GM23338 (cell line): Measurements from ENCODE around the gene CTDSP2. TPM values are rescaled to one million over a fixed set of nuclear protein-coding genes. Genes with fewer than 3 reads are reported as not detected.

Source experiments
- ATAC-seq: fragments of 200-7000 bp; cut with Tn5 transposase; 3 replicates; pipeline ENCODE4 v1.9.1; 2020
- DNase-seq: peaks from one replicate; pipeline ENCODE4 v3.0.0-alpha.2; 2015; ENCODE audit warnings: low spot score
- H2AFZ ChIP-seq: fragments of 200-600 bp; sonication (generic); 2 replicates; pipeline ENCODE4 v1.8.0; 2016; ENCODE audit warnings: antibody characterized with exemption, mild to moderate bottlenecking, moderate library complexity
- H3F3A ChIP-seq: fragments of 200-600 bp; sonication (generic); replicated peaks from 2 replicates; pipeline ENCODE4 v1.8.0; 2017; ENCODE audit warnings: antibody characterized with exemption, mixed run types, low read depth
- H3K27ac ChIP-seq: fragments of 200-600 bp; sonication (generic); 2 replicates; pipeline ENCODE4 v1.6.1; 2016; ENCODE audit warnings: low read depth
- H3K27me3 ChIP-seq: fragments of 200-600 bp; sonication (generic); 2 replicates; pipeline ENCODE4 v1.8.0; 2016; ENCODE audit warnings: mild to moderate bottlenecking, mixed run types, moderate library complexity; ENCODE audit not compliant: insufficient read depth
- H3K36me3 ChIP-seq: fragments of 200-600 bp; sonication (generic); 2 replicates; pipeline ENCODE4 v1.8.0; 2016; ENCODE audit warnings: mild to moderate bottlenecking; ENCODE audit not compliant: insufficient read depth
- H3K4me1 ChIP-seq: fragments of 200-600 bp; sonication (generic); 2 replicates; pipeline ENCODE4 v1.8.0; 2016; ENCODE audit warnings: mild to moderate bottlenecking, moderate library complexity; ENCODE audit not compliant: insufficient read depth
- H3K4me2 ChIP-seq: fragments of 200-600 bp; sonication (generic); 2 replicates; pipeline ENCODE4 v1.7.1; 2017; ENCODE audit warnings: mixed run types
- H3K4me3 ChIP-seq: fragments of 200-600 bp; sonication (generic); 2 replicates; pipeline ENCODE4 v1.6.1; 2016; ENCODE audit warnings: mixed run types
- H3K79me2 ChIP-seq: fragments of 200-600 bp; sonication (generic); replicated peaks from 2 replicates; pipeline ENCODE4 v1.8.0; 2017; ENCODE audit warnings: mild to moderate bottlenecking; ENCODE audit not compliant: insufficient read depth
- H3K9me2 ChIP-seq: fragments of 200-600 bp; sonication (generic); 2 replicates; pipeline ENCODE4 v1.8.0; 2017; ENCODE audit not compliant: insufficient read depth
- H4K20me1 ChIP-seq: fragments of 200-600 bp; sonication (generic); replicated peaks from 2 replicates; pipeline ENCODE4 v1.8.0; 2017; ENCODE audit warnings: mild to moderate bottlenecking; ENCODE audit not compliant: insufficient read depth
- H3K27ac Mint-ChIP-seq: 2 replicates; pipeline ENCODE4 v1.8.0; 2020; ENCODE audit warnings: inconsistent platforms, mild to moderate bottlenecking, moderate library complexity, mixed read lengths
- H3K27me3 Mint-ChIP-seq: 3 replicates; pipeline ENCODE4 v1.8.0; 2022; ENCODE audit warnings: low read depth, mild to moderate bottlenecking, moderate library complexity, mixed read lengths, inconsistent platforms; ENCODE audit not compliant: insufficient read depth, poor library complexity
- H3K36me3 Mint-ChIP-seq: 3 replicates; pipeline ENCODE4 v1.8.0; 2021; ENCODE audit warnings: low read depth, mild to moderate bottlenecking, inconsistent platforms, moderate library complexity, mixed read lengths
- H3K4me1 Mint-ChIP-seq: 3 replicates; pipeline ENCODE4 v1.8.0; 2020; ENCODE audit warnings: mild to moderate bottlenecking, inconsistent platforms, mixed read lengths
- H3K4me3 Mint-ChIP-seq: 3 replicates; pipeline ENCODE4 v1.8.0; 2021; ENCODE audit warnings: moderate library complexity, mild to moderate bottlenecking, inconsistent platforms, mixed read lengths
- H3K9me3 Mint-ChIP-seq: 3 replicates; pipeline ENCODE4 v1.8.0; 2020; ENCODE audit warnings: moderate library complexity, mild to moderate bottlenecking, inconsistent platforms, mixed read lengths
- CREB1 ChIP-seq: fragments of 250-450 bp; sonication (Bioruptor Pico); IDR thresholded peaks from 2 replicates; pipeline ENCODE4 v1.5.0; 2020; ENCODE audit warnings: low read depth, mild to moderate bottlenecking, moderate library complexity
- CTCF ChIP-seq, 2 experiments: fragments of 200-600 bp in 1 of 2; sonication (generic) in 1 of 2; conservative IDR thresholded peaks; 2 replicates each; pipeline versions ENCODE4 v1.5.1 to v1.6.1; 2016 to 2017; ENCODE audit warnings: antibody characterized with exemption in 2 of 2, low read depth in 2 of 2, mild to moderate bottlenecking in 2 of 2, moderate library complexity in 1 of 2
- EZH2 ChIP-seq: fragments of 200-600 bp; sonication (generic); IDR thresholded peaks from one replicate; pipeline ENCODE4 v1.8.0; 2017; ENCODE audit warnings: antibody characterized with exemption, mild to moderate bottlenecking, low read depth; ENCODE audit not compliant: unreplicated experiment
- EZH2phosphoT487 ChIP-seq: fragments of 200-600 bp; sonication (generic); IDR thresholded peaks from one replicate; pipeline ENCODE4 v1.8.1; 2018; ENCODE audit warnings: antibody characterized with exemption; ENCODE audit not compliant: unreplicated experiment
- JUNB ChIP-seq: IDR thresholded peaks from one replicate; pipeline ENCODE4 v1.6.1; 2016; ENCODE audit warnings: antibody characterized with exemption; ENCODE audit not compliant: unreplicated experiment
- NANOG ChIP-seq: IDR thresholded peaks from 2 replicates; pipeline ENCODE4 v1.6.1; 2016; ENCODE audit warnings: antibody characterized with exemption, borderline replicate concordance
- POLR2AphosphoS5 ChIP-seq: IDR thresholded peaks from 2 replicates; pipeline ENCODE4 v1.6.1; 2016; ENCODE audit warnings: antibody characterized with exemption, low read depth
- REST ChIP-seq: IDR thresholded peaks from one replicate; pipeline ENCODE4 v1.6.1; 2018; ENCODE audit warnings: antibody characterized with exemption; ENCODE audit not compliant: unreplicated experiment
- STAT1 ChIP-seq: IDR thresholded peaks from one replicate; pipeline ENCODE4 v1.6.1; 2016; ENCODE audit warnings: antibody characterized with exemption; ENCODE audit not compliant: unreplicated experiment
- ZNF114 ChIP-seq: fragments of 250-450 bp; sonication (Bioruptor Pico); IDR thresholded peaks from 2 replicates; pipeline ENCODE4 v1.5.0; 2020; ENCODE audit warnings: mild to moderate bottlenecking, moderate library complexity
- ZNF331 ChIP-seq: fragments of 250-450 bp; sonication (Bioruptor Pico); IDR thresholded peaks from 2 replicates; pipeline ENCODE4 v1.5.0; 2020; ENCODE audit warnings: low read depth, mild to moderate bottlenecking, moderate library complexity
- polyA plus RNA-seq: library from polyadenylated mRNA; unstranded; fragments of >200 nt; fragmentation: Nextera tagmentation; extraction: Ambion mirVana; gene quantifications from 2 replicates; pipeline ENCODE4 v1.2.1, GENCODE V29; 2016
- total RNA-seq: library from RNA; depleted of rRNA; stranded (reverse); fragments of >200 nt; shearing (Covaris generic); gene quantifications from 2 replicates; pipeline ENCODE4 v1.2.3, GENCODE V29; 2014
- TF ChIP-seq, protein P1 (sequence below): IDR thresholded peaks from 2 replicates; pipeline ENCODE4 v1.6.1; 2016; ENCODE audit warnings: antibody characterized with exemption
- TF ChIP-seq, protein P2 (sequence below): fragments of 250-450 bp; sonication (Bioruptor Pico); IDR thresholded peaks from 2 replicates; pipeline ENCODE4 v1.5.0; 2020; ENCODE audit warnings: mild to moderate bottlenecking, moderate library complexity

Gene CTDSP2
- total and polyA plus RNA-seq, 2 experiments from 2014 or later, result 22.8 to 81.9 TPM

DNA sequence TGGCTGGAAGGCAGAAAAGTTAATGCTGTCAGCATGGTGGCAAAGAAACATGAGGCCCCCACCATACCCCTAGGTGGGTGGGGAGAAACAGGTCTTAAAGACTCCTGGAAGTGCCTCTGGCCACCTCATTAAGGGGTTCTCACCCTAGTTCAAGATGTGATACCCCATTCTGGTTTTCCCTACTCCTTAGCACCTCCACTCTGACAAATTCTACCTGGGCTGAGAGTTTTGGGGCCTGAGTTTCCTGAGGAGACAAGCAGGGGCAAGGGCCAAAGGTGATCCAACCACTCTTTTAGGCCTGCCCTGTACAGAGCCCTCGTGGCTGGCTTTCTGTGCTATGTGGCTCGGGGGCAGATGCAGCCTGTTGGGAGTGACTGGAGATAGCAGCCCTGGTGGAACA, 20.1 kb downstream of the CTDSP2 start:
- Histone ChIP-seq H3K4me2 (no peak overlapping the region), H3K9me2 (no peaks in the 10 kb centered on the region), H3K27ac (no peak overlapping the region), H3F3A (no peaks in the 10 kb centered on the region), H3K36me3 (peaks cover 40% of the 10 kb centered on the region), H3K4me3 (no peak overlapping the region), H3K79me2 (peaks cover 28% of the 10 kb centered on the region), H3K27me3 (no peaks in the 10 kb centered on the region), H4K20me1 (peaks cover 18% of the 10 kb centered on the region), H3K4me1 (no peaks in the 10 kb centered on the region), H2AFZ (no peak overlapping the region)
- TF ChIP-seq CTCF (conservative IDR thresholded peaks at IDR 0.05; ENCODE audit: low read depth in 2 of 2) (no peak), EZH2 (no peak), STAT1 (no peak), JUNB (no peak), REST (no peak), CREB1 (no peak), NANOG (no peak), POLR2AphosphoS5 (no peak), ZNF114 (no peak), EZH2phosphoT487 (no peak), ZNF331 (no peak)
- TF ChIP-seq, protein P1, sequence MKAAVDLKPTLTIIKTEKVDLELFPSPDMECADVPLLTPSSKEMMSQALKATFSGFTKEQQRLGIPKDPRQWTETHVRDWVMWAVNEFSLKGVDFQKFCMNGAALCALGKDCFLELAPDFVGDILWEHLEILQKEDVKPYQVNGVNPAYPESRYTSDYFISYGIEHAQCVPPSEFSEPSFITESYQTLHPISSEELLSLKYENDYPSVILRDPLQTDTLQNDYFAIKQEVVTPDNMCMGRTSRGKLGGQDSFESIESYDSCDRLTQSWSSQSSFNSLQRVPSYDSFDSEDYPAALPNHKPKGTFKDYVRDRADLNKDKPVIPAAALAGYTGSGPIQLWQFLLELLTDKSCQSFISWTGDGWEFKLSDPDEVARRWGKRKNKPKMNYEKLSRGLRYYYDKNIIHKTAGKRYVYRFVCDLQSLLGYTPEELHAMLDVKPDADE, result no peak
- TF ChIP-seq, protein P2, sequence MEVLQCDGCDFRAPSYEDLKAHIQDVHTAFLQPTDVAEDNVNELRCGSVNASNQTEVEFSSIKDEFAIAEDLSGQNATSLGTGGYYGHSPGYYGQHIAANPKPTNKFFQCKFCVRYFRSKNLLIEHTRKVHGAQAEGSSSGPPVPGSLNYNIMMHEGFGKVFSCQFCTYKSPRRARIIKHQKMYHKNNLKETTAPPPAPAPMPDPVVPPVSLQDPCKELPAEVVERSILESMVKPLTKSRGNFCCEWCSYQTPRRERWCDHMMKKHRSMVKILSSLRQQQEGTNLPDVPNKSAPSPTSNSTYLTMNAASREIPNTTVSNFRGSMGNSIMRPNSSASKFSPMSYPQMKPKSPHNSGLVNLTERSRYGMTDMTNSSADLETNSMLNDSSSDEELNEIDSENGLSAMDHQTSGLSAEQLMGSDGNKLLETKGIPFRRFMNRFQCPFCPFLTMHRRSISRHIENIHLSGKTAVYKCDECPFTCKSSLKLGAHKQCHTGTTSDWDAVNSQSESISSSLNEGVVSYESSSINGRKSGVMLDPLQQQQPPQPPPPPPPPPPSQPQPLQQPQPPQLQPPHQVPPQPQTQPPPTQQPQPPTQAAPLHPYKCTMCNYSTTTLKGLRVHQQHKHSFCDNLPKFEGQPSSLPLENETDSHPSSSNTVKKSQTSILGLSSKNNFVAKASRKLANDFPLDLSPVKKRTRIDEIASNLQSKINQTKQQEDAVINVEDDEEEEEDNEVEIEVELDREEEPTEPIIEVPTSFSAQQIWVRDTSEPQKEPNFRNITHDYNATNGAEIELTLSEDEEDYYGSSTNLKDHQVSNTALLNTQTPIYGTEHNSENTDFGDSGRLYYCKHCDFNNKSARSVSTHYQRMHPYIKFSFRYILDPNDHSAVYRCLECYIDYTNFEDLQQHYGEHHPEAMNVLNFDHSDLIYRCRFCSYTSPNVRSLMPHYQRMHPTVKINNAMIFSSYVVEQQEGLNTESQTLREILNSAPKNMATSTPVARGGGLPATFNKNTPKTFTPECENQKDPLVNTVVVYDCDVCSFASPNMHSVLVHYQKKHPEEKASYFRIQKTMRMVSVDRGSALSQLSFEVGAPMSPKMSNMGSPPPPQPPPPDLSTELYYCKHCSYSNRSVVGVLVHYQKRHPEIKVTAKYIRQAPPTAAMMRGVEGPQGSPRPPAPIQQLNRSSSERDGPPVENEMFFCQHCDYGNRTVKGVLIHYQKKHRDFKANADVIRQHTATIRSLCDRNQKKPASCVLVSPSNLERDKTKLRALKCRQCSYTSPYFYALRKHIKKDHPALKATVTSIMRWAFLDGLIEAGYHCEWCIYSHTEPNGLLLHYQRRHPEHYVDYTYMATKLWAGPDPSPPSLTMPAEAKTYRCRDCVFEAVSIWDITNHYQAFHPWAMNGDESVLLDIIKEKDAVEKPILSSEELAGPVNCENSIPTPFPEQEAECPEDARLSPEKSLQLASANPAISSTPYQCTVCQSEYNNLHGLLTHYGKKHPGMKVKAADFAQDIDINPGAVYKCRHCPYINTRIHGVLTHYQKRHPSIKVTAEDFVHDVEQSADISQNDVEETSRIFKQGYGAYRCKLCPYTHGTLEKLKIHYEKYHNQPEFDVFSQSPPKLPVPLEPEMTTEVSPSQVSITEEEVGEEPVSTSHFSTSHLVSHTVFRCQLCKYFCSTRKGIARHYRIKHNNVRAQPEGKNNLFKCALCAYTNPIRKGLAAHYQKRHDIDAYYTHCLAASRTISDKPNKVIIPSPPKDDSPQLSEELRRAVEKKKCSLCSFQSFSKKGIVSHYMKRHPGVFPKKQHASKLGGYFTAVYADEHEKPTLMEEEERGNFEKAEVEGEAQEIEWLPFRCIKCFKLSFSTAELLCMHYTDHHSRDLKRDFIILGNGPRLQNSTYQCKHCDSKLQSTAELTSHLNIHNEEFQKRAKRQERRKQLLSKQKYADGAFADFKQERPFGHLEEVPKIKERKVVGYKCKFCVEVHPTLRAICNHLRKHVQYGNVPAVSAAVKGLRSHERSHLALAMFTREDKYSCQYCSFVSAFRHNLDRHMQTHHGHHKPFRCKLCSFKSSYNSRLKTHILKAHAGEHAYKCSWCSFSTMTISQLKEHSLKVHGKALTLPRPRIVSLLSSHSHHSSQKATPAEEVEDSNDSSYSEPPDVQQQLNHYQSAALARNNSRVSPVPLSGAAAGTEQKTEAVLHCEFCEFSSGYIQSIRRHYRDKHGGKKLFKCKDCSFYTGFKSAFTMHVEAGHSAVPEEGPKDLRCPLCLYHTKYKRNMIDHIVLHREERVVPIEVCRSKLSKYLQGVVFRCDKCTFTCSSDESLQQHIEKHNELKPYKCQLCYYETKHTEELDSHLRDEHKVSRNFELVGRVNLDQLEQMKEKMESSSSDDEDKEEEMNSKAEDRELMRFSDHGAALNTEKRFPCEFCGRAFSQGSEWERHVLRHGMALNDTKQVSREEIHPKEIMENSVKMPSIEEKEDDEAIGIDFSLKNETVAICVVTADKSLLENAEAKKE, result no peak
- H3K4me3 Mint-ChIP-seq, result no peak overlapping the region
- ATAC-seq (no peak), DNase-seq (no peak)
- H3K4me1 Mint-ChIP-seq, result peaks cover 9% of the 10 kb centered on the region
- no peak overlapping the region for H3K27ac Mint-ChIP-seq
- H3K27me3 Mint-ChIP-seq, result peaks cover 6% of the 10 kb centered on the region
- no peaks in the 10 kb centered on the region for H3K9me3 Mint-ChIP-seq
- peaks cover 78% of the 10 kb centered on the region for H3K36me3 Mint-ChIP-seq
